ENCODE results near the gene DGKH. TPM values are rescaled to one million over a fixed set of nuclear protein-coding genes. Genes with fewer than 3 reads are reported as not detected.
"Not testable (repeated sequence)": the region's sequence is repeated elsewhere in the genome, so short reads cannot be mapped to it uniquely, and the experiment has no call there.

The DGKH gene
- total RNA-seq, 1 experiment from 2014 or later, result 3.7 TPM

- no peaks in the 10 kb centered on the region for H3K27me3 ChIP-seq (ENCODE audit: control insufficient read depth, insufficient read depth, low read length)
- no peak for DNase-seq
- no peak overlapping the region for H3K4me3 ChIP-seq (ENCODE audit: insufficient read depth, low read depth, low read length)
- no peaks in the 10 kb centered on the region for H3K36me3 ChIP-seq (replicated peaks; ENCODE audit: control insufficient read depth, insufficient read depth, low read length)
Observed at GRCh38 chr13:42219051-42219450, 170.6 kb downstream of the DGKH start.

GRCh38 chr13:42219876-42220275 lies 171.4 kb downstream of the DGKH start:
- no peak for DNase-seq
- Histone ChIP-seq H3K4me3 (ENCODE audit: insufficient read depth, low read depth, low read length) (no peak overlapping the region), H3K27me3 (ENCODE audit: control insufficient read depth, insufficient read depth, low read length) (no peaks in the 10 kb centered on the region), H3K36me3 (replicated peaks; ENCODE audit: control insufficient read depth, insufficient read depth, low read length) (no peaks in the 10 kb centered on the region; the same call in 1 of the 2 replicates)

GRCh38 chr13:42221121-42221765 lies 172.8 kb downstream of the DGKH start:
- Histone ChIP-seq H3K27me3 (ENCODE audit: control insufficient read depth, insufficient read depth, low read length) (no peaks in the 10 kb centered on the region), H3K4me3 (ENCODE audit: insufficient read depth, low read depth, low read length) (no peak overlapping the region)
- no peak for DNase-seq

GRCh38 chr13:42223681-42224080 lies 175.2 kb downstream of the DGKH start:
- Histone ChIP-seq H3K27me3 (ENCODE audit: control insufficient read depth, insufficient read depth, low read length) (no peaks in the 10 kb centered on the region), H3K4me3 (ENCODE audit: insufficient read depth, low read depth, low read length) (no peak overlapping the region), H3K36me3 (replicated peaks; ENCODE audit: control insufficient read depth, insufficient read depth, low read length) (no peaks in the 10 kb centered on the region; the same call in 1 of the 2 replicates)
- no peak for DNase-seq

More at GRCh38 chr13:42221121-42221765, 172.8 kb downstream of the DGKH start:
- no peaks in the 10 kb centered on the region; the same call in 1 of the 2 replicates for H3K36me3 ChIP-seq (replicated peaks; ENCODE audit: control insufficient read depth, insufficient read depth, low read length)

- Histone ChIP-seq H3K36me3 (replicated peaks; ENCODE audit: control insufficient read depth, insufficient read depth, low read length) (no peaks in the 10 kb centered on the region; the same call in 1 of the 2 replicates), H3K4me3 (ENCODE audit: insufficient read depth, low read depth, low read length) (no peak overlapping the region), H3K27me3 (ENCODE audit: control insufficient read depth, insufficient read depth, low read length) (no peaks in the 10 kb centered on the region)
- no peak for DNase-seq
Observed at GRCh38 chr13:42225051-42225450, 176.6 kb downstream of the DGKH start.

- not testable (repeated sequence) for H3K36me3 ChIP-seq (replicated peaks; ENCODE audit: control insufficient read depth, insufficient read depth, low read length); H3K4me3 ChIP-seq (ENCODE audit: insufficient read depth, low read depth, low read length); H3K27me3 ChIP-seq (ENCODE audit: control insufficient read depth, insufficient read depth, low read length); DNase-seq
Observed at GRCh38 chr13:42226759-42227158, 178.3 kb downstream of the DGKH start.

- no peak for DNase-seq
- Histone ChIP-seq H3K27me3 (ENCODE audit: control insufficient read depth, insufficient read depth, low read length) (no peaks in the 10 kb centered on the region), H3K36me3 (replicated peaks; ENCODE audit: control insufficient read depth, insufficient read depth, low read length) (no peaks in the 10 kb centered on the region; the same call in 1 of the 2 replicates), H3K4me3 (ENCODE audit: insufficient read depth, low read depth, low read length) (no peak overlapping the region)
Observed at GRCh38 chr13:42228527-42228926, 180.1 kb downstream of the DGKH start.

GRCh38 chr13:42229287-42229686 lies 180.8 kb downstream of the DGKH start:
- DNase-seq, result no peak
- Histone ChIP-seq H3K4me3 (ENCODE audit: insufficient read depth, low read depth, low read length) (no peak overlapping the region), H3K36me3 (replicated peaks; ENCODE audit: control insufficient read depth, insufficient read depth, low read length) (no peaks in the 10 kb centered on the region; the same call in 1 of the 2 replicates), H3K27me3 (ENCODE audit: control insufficient read depth, insufficient read depth, low read length) (no peaks in the 10 kb centered on the region)

- Histone ChIP-seq H3K36me3 (replicated peaks; ENCODE audit: control insufficient read depth, insufficient read depth, low read length) (no peaks in the 10 kb centered on the region), H3K4me3 (ENCODE audit: insufficient read depth, low read depth, low read length) (no peak overlapping the region), H3K27me3 (ENCODE audit: control insufficient read depth, insufficient read depth, low read length) (no peaks in the 10 kb centered on the region)
- DNase-seq, result no peak
Observed at GRCh38 chr13:42232671-42233070, 184.2 kb downstream of the DGKH start.

- H3K4me3 ChIP-seq (ENCODE audit: insufficient read depth, low read depth, low read length), result no peak overlapping the region
- DNase-seq, result no peak
Observed at GRCh38 chr13:42233726-42234125, 185.3 kb downstream of the DGKH start.

GRCh38 chr13:42239161-42239560 lies 190.7 kb downstream of the DGKH start:
- Histone ChIP-seq H3K4me3 (ENCODE audit: insufficient read depth, low read depth, low read length) (no peak overlapping the region), H3K36me3 (replicated peaks; ENCODE audit: control insufficient read depth, insufficient read depth, low read length) (no peaks in the 10 kb centered on the region)
- DNase-seq, result no peak

More at GRCh38 chr13:42233726-42234125, 185.3 kb downstream of the DGKH start:
- no peaks in the 10 kb centered on the region for H3K36me3 ChIP-seq (replicated peaks; ENCODE audit: control insufficient read depth, insufficient read depth, low read length)
- H3K27me3 ChIP-seq (ENCODE audit: control insufficient read depth, insufficient read depth, low read length), result no peaks in the 10 kb centered on the region

GRCh38 chr13:42239644-42240043 lies 191.2 kb downstream of the DGKH start:
- no peak overlapping the region for H3K4me3 ChIP-seq (ENCODE audit: insufficient read depth, low read depth, low read length)
- H3K36me3 ChIP-seq (replicated peaks; ENCODE audit: control insufficient read depth, insufficient read depth, low read length), result no peaks in the 10 kb centered on the region
- no peak for DNase-seq
- H3K27me3 ChIP-seq (ENCODE audit: control insufficient read depth, insufficient read depth, low read length), result no peaks in the 10 kb centered on the region

More at GRCh38 chr13:42239161-42239560, 190.7 kb downstream of the DGKH start:
- H3K27me3 ChIP-seq (ENCODE audit: control insufficient read depth, insufficient read depth, low read length), result no peaks in the 10 kb centered on the region

GRCh38 chr13:42246541-42246940 lies 198.1 kb downstream of the DGKH start:
- H3K27me3 ChIP-seq (ENCODE audit: control insufficient read depth, insufficient read depth, low read length), result no peaks in the 10 kb centered on the region
- no peaks in the 10 kb centered on the region for H3K36me3 ChIP-seq (replicated peaks; ENCODE audit: control insufficient read depth, insufficient read depth, low read length)
- H3K4me3 ChIP-seq (ENCODE audit: insufficient read depth, low read depth, low read length), result no peak overlapping the region
- DNase-seq, result no peak

GRCh38 chr13:42247883-42248282 lies 199.4 kb downstream of the DGKH start:
- H3K4me3 ChIP-seq (ENCODE audit: insufficient read depth, low read depth, low read length), result no peak overlapping the region
- DNase-seq, result no peak
- no peaks in the 10 kb centered on the region for H3K36me3 ChIP-seq (replicated peaks; ENCODE audit: control insufficient read depth, insufficient read depth, low read length)
- no peaks in the 10 kb centered on the region for H3K27me3 ChIP-seq (ENCODE audit: control insufficient read depth, insufficient read depth, low read length)

- no peak overlapping the region for H3K4me3 ChIP-seq (ENCODE audit: insufficient read depth, low read depth, low read length)
- no peaks in the 10 kb centered on the region for H3K27me3 ChIP-seq (ENCODE audit: control insufficient read depth, insufficient read depth, low read length)
- no peak for DNase-seq
- H3K36me3 ChIP-seq (replicated peaks; ENCODE audit: control insufficient read depth, insufficient read depth, low read length), result no peaks in the 10 kb centered on the region
Observed at GRCh38 chr13:42255886-42256285, 207.4 kb downstream of the DGKH start.
